Body of pancreas (tissue), 4 donors: ENCODE measurements around the gene IVL. TPM values are rescaled to one million over a fixed set of nuclear protein-coding genes. Genes with fewer than 3 reads are reported as not detected.
A peak's percentile ranks its signal among the peaks of the same experiment; 100 is the strongest.

Experiments
- ATAC-seq: fragments of 150-250 bp; one replicate; pipeline ENCODE4 v1.9.1; 2016
- DNase-seq, 4 donors: peaks; one replicate each; pipeline ENCODE4 v3.0.0-alpha.2; 2019
- H3K27ac ChIP-seq, 4 donors: fragments of 200-600 bp; sonication (generic); 1 replicate in 3 of 4; 2 replicates in 1 of 4; pipeline versions ENCODE4 v1.5.1 to v1.6.1; 2016 to 2019; ENCODE audit warnings: mild to moderate bottlenecking in 1 of 4, mixed read lengths in 1 of 4, moderate library complexity in 1 of 4
- H3K27me3 ChIP-seq, 2 donors: fragments of 200-600 bp; sonication (generic); one replicate each; pipeline ENCODE4 v1.6.0; 2016; ENCODE audit warnings: mild to moderate bottlenecking in 1 of 2
- H3K36me3 ChIP-seq, 2 donors: fragments of 200-600 bp; sonication (generic); replicated peaks in 1 of 2; 2 replicates each; pipeline ENCODE4 v1.5.1; 2016; ENCODE audit warnings: low read depth in 2 of 2; ENCODE audit not compliant: insufficient read depth in 1 of 2
- H3K4me1 ChIP-seq: fragments of 200-600 bp; sonication (generic); one replicate; pipeline ENCODE4 v1.6.0; 2016
- H3K4me3 ChIP-seq, 2 donors: fragments of 200-600 bp; sonication (generic); 1 replicate in 1 of 2; 2 replicates in 1 of 2; pipeline ENCODE4 v1.5.1; 2016 to 2019
- H3K9me3 ChIP-seq, 3 donors: fragments of 200-600 bp; sonication (generic); 1 replicate in 2 of 3; 2 replicates in 1 of 3; pipeline ENCODE4 v1.5.1; 2016
- POLR2A ChIP-seq, 3 donors: fragments of 450-650 bp; IDR thresholded peaks; one replicate each; pipeline ENCODE4 v1.6.1; 2016; ENCODE audit warnings: antibody characterized with exemption in 3 of 3, mild to moderate bottlenecking in 2 of 3
- WGBS, 2 donors: methylation state at CpG; one replicate each; pipeline ENCODE4 v1.1.5; 2017; 5-methylcytosine and 5-hydroxymethylcytosine counted together
- intact Hi-C: fragments of 100-400 bp; cut with DNase I; formaldehyde crosslinking; loops from one replicate; pipeline ENCODE4 v1.15.1; 2023
- total RNA-seq, 2 donors: library from RNA; depleted of rRNA; stranded (reverse); fragments of >200 nt; gene quantifications; one replicate each; pipeline ENCODE4 v1.1.0, GENCODE V29; 2016
- TF ChIP-seq, protein P1 (sequence below), 7 experiments: fragments of 450-650 bp in 4 of 7; fragments of 200-600 bp in 3 of 7; sonication (generic) in 3 of 7; IDR thresholded peaks; one replicate each; pipeline ENCODE4 v1.5.1; 2016 to 2019; ENCODE audit warnings: antibody characterized with exemption in 7 of 7

IVL gene
- total RNA-seq, 2 donors from 2014 or later = not detected

GRCh38 chr1:152864443-152864842, 43.9 kb upstream of the IVL start:
- intact Hi-C loops = no loop called here
- no peak overlapping the region for H3K4me3 ChIP-seq
- no peak for ATAC-seq

DNA sequence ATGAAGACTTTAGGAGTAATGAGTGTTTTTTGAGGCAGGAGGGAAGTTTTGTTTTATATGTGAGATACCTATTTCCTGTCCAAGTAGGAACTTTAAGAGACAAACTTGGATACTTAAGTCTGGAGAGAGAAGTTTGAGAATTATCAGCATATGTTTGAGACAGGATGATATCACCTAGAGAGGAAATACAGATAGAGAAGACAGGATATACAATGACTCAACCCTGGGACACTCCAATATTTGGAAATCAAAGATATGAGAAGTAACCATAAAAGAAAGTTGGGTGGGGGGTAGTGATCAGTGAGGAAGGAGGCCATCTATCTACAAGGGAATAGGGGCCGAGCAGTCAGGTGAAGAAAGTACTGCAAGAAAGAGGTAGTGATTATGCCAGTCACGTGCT, 42.0 kb upstream of the IVL start:
- no peaks in the 10 kb centered on the region for H3K27me3 ChIP-seq

More at GRCh38 chr1:152864443-152864842, 43.9 kb upstream of the IVL start:
- DNase-seq = no peak
- H3K9me3 ChIP-seq = no peaks in the 10 kb centered on the region
- no peak overlapping the region for H3K27ac ChIP-seq
- TF ChIP-seq, protein P1, sequence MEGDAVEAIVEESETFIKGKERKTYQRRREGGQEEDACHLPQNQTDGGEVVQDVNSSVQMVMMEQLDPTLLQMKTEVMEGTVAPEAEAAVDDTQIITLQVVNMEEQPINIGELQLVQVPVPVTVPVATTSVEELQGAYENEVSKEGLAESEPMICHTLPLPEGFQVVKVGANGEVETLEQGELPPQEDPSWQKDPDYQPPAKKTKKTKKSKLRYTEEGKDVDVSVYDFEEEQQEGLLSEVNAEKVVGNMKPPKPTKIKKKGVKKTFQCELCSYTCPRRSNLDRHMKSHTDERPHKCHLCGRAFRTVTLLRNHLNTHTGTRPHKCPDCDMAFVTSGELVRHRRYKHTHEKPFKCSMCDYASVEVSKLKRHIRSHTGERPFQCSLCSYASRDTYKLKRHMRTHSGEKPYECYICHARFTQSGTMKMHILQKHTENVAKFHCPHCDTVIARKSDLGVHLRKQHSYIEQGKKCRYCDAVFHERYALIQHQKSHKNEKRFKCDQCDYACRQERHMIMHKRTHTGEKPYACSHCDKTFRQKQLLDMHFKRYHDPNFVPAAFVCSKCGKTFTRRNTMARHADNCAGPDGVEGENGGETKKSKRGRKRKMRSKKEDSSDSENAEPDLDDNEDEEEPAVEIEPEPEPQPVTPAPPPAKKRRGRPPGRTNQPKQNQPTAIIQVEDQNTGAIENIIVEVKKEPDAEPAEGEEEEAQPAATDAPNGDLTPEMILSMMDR (IDR thresholded peaks at IDR 0.05) = no peak
- TF ChIP-seq POLR2A (IDR thresholded peaks at IDR 0.05) = no peak
- H3K36me3 ChIP-seq = no peaks in the 10 kb centered on the region
- H3K4me1 ChIP-seq = no peaks in the 10 kb centered on the region
- no peaks in the 10 kb centered on the region for H3K27me3 ChIP-seq

DNA sequence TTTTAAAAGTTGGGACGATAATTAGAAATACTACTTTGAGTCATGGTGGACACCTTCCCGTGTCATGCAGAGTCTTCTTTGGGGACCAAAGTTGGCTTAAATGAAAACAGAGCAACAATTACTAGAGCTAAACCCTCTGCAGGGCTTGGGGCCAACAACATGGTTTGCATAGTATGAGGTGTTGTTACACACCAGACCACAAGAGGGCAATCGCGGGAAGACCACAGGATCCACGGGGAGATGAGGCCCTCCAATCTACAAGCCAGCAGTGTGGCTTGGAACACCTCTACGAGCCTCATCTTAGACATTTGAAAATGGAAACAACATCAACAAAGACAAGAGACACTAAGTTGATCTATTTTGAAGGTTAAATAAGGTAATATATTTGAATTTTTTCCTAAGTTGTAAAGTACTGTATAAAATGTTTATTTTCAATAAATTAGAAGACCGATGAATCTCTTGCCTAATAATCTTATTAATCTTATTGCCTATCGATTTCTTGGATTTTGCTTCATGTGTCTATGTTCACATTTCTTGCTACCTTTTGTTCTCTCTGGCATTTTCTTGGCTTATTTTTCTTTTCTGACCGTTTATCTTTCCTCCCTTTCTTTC, 38.4 kb upstream of the IVL start:
- no peak overlapping the region for H3K4me3 ChIP-seq
- ATAC-seq (peak; percentile 84), DNase-seq (peak; percentile 75 to 84 (median 75))
- WGBS, 2 donors = 24 to 26% methylated on average over 9 of the region's 9 CpGs
- intact Hi-C loops = no loop called here
- H3K27ac ChIP-seq = no peak overlapping the region
- H3K4me1 ChIP-seq = no peaks in the 10 kb centered on the region
- H3K27me3 ChIP-seq = peaks cover 0 to 5% of the 10 kb centered on the region in 2 donors
- no peaks in the 10 kb centered on the region for H3K9me3 ChIP-seq
- H3K36me3 ChIP-seq = no peaks in the 10 kb centered on the region
- TF ChIP-seq, protein P1 (IDR thresholded peaks at IDR 0.05) = peak; percentile 42 to 73 (median 66)
- TF ChIP-seq POLR2A (IDR thresholded peaks at IDR 0.05) = no peak

More for the DNA sequence above, 42.0 kb upstream of the IVL start:
- Histone ChIP-seq H3K36me3 (no peaks in the 10 kb centered on the region), H3K27ac (no peak overlapping the region), H3K4me3 (no peak overlapping the region), H3K4me1 (no peaks in the 10 kb centered on the region), H3K9me3 (no peaks in the 10 kb centered on the region)
- 52 to 53% methylated on average over 2 of the region's 2 CpGs for WGBS, 2 donors
- TF ChIP-seq, protein P1 (IDR thresholded peaks at IDR 0.05) = no peak
- no peak for TF ChIP-seq POLR2A (IDR thresholded peaks at IDR 0.05)
- no peak for ATAC-seq
- intact Hi-C loops = no loop called here
- DNase-seq = no peak

GRCh38 chr1:152870831-152871730, 37.3 kb upstream of the IVL start:
- Histone ChIP-seq H3K4me3 (no peak overlapping the region), H3K9me3 (no peaks in the 10 kb centered on the region), H3K36me3 (no peaks in the 10 kb centered on the region), H3K4me1 (no peaks in the 10 kb centered on the region), H3K27me3 (peaks cover 0 to 5% of the 10 kb centered on the region in 2 donors), H3K27ac (no peak overlapping the region)
- WGBS, 2 donors = 39 to 41% methylated on average over 17 of the region's 17 CpGs
- ATAC-seq (no peak), DNase-seq (peak in 2 of 4 donors; percentile 9 to 14)
- TF ChIP-seq, protein P1 (IDR thresholded peaks at IDR 0.05) = peak in 4 of 7 experiments; percentile 7 to 38 (median 36)
- no peak for TF ChIP-seq POLR2A (IDR thresholded peaks at IDR 0.05)
- intact Hi-C loops = no loop called here
